Measurements from ENCODE around the gene DAB2IP.

DAB2IP gene

DNA sequence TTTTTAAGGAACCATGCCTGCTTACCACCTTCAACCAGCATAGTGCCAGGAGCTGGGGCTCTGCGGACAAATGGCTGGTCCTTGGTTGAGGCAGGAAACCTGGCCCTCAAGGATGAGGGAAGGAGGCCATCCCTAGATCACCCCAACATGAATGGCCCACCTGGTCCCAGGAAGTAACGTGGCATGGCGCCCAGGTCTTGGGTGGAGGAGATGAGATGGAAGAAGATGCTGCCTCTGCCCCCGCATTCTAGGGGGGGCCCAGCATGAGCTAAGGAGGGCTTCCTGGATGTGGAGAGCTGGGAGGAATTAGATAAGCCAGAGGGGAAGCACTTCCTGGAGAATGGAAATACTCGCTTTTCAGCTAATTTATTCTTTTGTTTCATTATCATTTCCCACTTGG lies 95.0 kb downstream of the DAB2IP start:
- no peak for ATAC-seq

DNA sequence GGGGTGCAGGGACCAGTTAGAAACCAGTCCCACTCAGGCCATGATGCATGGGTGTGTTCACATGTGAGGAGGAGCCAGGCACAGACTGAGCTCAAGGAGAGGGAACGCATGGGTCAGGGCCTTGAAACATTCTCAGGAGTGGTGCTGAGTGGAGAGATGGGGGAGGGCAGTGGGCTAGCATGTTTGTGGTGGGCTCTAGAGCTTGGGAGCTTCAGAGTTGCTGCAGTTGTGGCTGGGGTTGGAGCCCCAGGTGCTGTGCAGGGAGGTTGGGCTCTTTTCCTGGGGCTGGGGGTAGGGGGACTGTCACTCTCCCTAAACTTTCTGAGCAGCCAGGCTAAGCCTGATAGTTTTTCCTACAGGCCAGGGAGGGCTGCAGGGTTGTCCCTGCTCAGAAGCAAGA lies 95.4 kb downstream of the DAB2IP start:
- DNase-seq (no peak), ATAC-seq (no peak)

More for the DNA sequence above, 95.0 kb downstream of the DAB2IP start:
- no peak for DNase-seq

DNA sequence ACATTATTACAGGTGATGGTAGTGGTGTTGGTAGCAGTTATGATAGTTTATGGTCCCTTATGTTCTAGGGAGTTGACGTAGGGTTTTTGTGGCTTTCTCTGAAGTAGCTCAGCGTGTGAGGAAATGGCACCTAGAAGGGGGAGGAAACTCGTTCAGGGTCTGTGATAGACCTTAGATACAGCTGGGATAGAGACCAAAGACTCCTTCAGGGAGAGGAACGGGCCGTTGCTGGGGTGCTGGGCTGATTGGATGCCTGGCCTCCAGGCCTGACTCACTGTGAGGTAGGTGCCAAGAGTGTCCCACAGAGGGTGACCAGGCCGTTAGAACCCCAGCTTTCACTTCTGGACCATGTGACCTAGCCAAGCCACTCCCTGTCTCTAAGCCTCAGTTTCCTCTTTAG lies 96.6 kb downstream of the DAB2IP start:
- DNase-seq: no peak
- peak; percentile 19 for ATAC-seq

DNA sequence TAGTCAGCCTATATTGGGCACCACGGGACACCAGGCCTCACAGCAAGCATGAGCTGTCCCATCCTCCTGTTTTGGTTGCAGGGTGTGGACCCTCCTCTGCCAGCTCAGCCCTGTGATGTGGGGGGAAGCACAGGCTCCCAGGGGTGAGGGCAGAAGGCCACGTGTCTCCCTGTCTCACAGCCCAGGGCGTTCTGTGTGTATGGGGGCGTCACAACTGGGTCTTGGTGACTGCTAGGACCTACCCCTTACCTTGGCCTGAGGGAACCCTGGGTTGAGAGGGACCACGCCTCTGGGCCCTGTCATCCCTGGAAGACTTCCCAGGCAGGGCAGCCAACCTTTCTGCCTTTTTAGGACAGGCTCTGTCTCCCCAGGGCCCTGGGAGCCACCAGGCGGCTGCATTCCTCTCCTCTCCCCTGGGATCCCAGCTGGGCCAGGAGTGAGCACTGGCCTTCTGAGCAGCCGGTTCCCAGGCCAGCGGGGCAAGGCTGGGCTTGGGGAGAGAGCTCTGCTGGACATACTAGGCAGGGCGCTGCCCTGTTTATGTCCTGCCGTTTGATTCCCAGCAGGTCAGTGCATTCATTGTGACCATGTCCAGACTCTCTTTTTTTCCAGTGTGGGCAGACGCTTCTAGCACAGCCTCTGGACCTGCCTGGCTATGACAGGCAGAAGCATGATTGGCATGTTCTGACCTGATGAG lies 97.4 kb downstream of the DAB2IP start:
- DNase-seq: no peak
- ATAC-seq: peak; percentile 15

DNA sequence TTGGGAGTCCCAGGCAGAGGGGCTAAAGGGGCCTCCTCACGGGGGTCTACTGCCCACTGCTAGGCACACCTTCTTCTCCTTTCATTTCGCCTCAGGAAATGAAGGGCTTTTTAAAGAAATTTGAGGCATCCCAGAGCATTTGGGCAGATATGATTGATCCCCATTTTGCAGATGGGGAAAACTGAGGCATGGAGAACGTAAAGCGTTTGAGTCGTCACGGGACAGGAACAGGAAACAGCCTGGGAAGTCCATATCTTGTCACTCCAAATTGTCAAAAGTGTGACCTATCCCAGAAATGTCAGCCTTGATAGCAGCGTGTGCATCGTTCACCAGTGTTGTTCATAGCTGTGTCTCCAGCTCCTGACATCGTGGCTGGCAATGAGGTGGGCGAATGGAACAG lies 98.2 kb downstream of the DAB2IP start:
- DNase-seq: no peak
- no peak for ATAC-seq

DNA sequence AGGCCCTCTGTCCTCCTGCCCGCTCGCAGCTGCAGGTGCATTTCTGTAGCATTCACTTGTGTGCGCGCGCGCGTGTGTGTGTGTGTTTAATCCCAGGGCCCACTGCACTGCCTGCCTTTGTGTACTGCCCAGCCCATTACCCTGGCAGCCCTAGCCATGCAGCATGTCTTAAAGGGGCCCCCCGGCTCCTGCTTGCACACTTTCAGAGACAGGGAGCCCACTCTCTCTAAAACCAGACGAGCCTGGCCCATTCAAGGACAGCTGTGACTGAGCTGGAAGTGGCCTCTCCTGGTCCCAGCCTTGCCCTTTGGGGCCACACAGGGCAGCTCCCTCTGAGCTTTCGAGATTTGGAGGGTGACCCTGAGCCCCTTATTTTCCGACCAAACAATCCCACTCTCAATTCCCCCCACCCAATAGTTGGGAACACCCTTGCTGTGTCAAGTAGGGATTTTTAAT lies 98.9 kb downstream of the DAB2IP start:
- ATAC-seq: no peak
- no peak for DNase-seq

DNA sequence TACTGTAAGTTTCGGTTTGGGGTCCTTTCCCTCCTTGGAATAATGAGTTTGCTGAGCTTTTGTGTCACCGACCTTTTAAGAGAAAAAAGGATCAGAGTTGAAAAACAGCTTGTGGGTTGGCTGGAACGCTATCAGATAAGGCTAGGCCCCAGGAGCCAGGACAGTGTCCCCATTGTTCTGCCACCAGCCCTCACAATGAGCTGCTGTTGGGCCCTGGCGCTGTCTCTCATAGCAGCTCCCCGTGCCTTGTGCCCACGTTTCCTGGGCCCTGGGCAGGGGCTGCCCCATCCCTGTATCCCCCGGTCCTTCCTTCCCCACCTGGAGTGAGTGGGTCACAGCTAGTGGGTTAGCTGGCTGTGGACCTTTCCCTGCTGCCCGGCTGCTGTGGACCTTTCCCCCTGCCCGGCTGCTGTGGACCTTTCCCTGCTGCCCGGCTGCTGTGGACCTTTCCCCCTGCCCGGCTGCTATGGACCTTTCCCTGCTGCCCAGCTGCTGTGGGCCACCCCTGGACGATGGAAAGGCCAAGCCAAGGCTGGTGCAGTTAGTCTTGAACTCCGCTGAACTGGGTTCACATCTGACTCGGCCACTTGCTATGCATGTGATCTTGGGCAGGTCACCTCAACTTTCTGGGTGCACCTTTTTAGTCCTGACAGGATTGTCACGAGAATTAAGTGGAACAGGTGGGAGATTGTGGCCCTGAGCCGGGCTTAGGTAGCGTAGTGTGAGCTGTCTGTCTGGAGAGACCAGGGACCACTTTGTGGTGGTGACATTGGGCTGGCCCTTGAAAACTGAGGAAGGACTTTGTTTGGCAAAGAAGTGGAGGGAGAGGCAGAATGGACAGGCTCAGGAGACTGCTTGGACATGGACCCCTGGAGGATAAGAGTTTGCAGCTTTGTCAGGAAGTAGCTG lies 99.5 kb downstream of the DAB2IP start:
- ATAC-seq (no peak), DNase-seq (no peak)

DNA sequence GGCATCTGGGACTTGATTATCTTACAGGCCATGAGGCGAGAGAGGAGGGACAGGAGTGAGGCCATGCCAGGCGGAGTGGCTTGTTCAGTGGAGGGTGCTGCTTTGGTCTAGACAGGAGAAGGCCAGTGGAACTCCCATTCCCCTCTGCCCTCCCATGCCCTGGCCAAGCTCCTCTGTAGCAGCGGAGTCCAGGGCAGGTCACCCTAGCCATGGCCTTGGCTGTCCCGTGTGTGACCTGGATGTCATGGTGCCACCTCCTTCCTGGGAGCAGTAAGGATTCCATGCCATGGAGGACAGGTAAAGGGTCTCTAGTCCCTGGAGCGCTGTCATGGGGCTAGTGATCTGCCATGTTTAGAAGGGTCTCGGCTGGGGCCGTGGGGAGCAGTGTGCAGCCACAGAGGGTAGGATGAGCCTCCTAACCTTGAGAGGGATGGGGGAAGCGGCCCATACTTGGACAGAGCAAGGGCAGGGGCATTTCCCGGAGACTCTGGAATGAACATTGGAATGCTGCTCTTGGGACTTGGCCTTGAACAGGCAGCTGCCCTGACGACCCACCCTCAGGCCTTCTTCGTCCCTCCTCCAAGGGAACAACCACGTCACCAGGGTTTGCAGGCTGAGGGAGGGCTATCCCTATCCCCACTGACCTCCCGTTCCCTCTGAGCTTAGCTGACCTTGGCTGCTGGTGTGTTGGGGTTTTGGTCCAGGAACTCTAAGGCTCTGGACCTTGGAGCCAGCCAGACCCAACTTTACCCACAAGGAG lies 100.4 kb downstream of the DAB2IP start:
- ATAC-seq: no peak

DNA sequence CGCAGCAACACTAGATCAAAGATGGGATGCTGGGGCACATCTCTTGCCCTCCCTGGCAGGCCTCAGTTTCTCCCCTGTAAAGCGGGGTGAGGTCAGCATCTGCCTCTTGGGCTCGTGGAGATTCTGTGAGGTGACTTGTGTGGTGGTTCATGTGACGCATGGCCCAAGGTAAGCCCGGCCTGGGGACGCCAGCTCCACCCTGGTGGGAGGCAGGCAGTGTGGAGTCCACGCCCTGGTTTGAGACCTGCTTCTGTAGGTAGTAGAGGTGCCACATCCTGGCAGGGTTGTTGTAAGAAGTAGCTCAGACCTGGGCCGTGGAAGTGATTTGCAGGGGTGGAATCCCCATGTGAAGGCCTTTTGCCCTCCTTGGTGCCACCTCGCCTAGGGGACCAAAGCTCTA lies 101.5 kb downstream of the DAB2IP start:
- no peak for DNase-seq
- ATAC-seq: no peak

More for the DNA sequence above, 100.4 kb downstream of the DAB2IP start:
- no peak for DNase-seq

DNA sequence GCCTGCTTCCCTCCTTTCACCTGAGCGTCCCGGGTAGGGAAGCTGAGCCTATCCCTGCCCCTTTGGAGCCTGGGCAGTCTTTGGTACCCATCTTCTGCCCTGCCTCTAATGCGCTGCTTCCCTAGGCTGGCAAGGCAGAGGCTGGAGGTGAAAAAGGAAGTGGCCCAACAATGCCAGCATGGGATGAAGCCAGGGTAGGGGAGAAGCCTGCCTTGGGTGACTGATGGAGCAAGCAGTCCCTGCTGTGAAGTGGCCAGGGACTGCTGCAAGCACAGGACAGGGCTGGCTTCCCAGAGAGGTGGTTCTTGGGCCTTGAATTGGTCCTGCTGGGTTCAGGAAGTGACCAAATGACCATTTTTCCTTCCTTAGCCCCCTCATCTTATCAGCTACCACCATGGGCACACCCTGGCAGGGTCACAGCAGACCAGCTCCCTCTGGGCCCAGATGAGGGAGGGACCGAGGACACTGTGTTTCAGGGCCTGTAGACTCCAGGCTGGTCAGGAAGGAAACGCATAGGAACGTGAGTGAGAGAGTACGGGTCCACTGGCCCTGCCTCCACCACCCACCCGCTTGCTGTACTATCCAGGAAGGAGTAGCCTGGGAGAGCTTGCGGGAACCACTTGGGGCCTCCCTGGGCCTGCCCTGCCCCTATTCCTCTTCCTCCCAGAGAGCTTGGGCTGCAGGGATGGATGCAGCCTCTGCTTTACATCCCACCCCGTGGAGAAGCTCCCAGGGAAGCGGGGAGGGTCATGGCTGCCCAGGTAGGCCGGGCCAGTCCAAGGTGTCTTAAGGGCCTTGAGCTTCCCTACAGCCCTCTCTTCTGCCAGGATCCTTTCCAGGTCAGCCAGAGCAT lies 102.6 kb downstream of the DAB2IP start:
- no peak for ATAC-seq
- DNase-seq: no peak

DNA sequence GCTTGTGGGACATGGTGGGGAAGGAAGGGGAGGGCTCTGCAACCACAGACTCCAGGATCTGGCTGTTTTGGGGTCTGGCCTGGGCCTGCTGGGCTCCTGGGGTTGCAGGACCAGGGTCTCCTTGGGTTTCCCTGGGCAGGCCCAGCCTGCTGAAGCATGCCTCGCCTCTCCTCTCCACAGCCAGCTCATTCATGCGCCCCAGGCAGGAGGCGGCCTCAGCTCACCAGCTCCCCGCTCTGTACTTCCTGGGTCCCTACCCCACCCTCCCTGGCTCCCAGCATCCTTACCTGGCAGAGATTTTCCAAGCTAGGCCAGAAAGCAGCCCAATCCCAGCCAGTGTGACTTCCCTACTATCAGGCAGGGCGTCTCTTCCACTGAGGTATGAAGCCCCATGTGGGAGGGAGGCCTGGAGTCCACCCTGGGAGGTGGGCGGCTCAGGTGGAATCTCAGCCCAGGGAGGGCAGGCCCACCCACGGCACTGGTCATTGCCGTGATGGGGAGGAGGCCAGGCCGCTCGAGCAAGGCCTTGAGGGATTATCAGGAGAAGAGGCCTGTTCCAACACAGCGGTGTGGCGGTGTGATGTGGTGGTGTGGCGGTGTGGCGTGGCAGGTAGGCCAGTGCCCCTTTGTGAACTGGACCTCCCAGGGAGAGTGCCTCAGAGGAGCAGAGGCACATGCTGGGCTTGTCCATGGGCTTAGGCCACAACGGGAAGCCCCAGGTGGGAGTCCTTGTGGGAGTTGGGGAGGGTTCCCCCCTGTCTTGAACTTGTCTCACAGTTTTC lies 103.4 kb downstream of the DAB2IP start:
- ATAC-seq: no peak
- no peak for DNase-seq

DNA sequence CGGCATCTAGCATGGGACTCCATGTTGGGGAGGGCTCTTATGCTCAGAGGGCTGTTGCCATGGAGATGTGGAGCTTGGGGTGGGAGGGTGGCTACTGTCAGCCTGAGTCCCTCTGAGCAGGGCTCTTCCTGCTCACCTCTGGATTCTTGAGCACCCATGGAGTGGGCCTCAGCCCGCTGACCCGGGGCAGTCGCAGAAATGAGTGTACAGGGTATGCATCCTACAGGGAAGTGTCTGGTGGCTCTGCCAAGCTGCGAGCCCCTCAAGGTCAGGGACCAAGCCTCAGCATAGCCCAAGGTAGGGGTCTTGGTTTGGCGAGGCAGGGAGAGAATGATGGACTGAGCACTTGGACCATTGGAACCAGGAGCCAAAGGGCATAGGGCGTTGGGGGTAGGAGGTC lies 104.1 kb downstream of the DAB2IP start:
- DNase-seq (no peak), ATAC-seq (no peak)

DNA sequence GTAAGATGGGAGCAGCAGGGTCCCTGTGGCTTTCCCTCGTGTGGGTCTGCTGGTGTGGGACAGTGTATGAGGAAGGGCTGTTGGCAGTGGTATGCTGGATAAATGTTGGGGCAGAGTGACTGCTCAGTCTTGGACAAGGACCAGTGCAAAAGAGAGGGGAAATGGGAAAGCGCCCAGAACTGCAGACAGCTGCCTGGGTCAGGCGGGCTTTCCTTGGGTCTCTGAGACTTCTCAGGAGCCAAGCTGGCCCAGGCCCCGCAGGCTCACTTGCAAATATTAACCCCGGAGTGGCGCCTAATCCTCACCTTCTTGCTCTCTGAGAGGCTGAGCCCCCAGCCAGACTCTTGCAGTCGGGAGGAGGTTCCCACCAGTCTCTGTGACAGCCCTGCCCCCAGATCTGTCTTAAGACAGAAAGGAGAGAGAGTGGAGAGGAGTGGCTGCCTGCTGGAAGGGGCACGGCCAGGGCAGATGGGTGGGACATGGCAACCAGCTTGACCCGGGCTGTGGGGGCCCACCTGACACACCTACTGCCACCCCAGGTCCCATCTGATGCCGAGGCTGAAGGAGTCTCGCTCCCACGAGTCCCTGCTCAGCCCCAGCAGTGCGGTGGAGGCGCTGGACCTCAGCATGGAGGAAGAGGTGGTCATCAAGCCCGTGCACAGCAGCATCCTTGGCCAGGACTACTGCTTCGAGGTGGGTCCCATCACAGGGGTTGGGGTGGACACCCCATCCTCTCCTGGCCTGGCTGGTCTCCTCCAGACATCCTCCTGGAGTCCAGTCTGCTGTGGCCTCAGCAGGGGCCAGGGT lies 105.2 kb downstream of the DAB2IP start:
- DNase-seq (no peak), ATAC-seq (no peak)

DNA sequence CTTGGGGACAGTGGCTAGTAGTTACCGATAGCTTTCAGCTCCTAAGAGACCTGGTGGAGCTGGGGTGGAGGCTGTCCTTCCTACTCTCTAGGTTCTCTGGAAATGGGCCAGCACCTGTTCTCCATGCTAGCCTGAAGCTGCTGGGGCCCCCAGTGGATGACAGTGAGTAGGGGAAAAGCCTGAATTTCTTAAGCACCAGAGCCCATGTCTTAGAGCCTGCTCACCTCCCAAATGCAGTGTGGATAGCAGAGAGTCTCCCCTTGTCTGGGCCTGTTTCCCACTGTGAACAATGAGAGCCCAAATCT lies 105.8 kb downstream of the DAB2IP start:
- no peak for ATAC-seq
- no peak for DNase-seq

DNA sequence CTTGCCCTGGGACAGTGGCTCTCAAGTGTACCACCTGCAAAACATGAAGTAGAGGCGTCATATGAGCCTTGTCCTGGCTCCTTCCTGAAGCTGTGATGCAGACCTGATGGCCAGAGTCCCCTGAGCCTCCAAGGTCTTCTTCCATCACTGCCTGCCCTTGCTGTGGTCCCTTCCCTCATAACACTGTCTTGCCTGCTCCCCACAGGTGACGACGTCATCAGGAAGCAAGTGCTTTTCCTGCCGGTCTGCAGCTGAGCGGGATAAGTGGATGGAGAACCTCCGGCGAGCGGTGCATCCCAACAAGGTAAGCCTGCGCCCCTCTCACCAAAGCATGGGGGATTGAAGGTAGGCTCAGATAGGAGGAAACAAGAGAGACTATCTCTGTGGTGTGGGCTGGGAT lies 107.3 kb downstream of the DAB2IP start:
- DNase-seq (no peak), ATAC-seq (no peak)

DNA sequence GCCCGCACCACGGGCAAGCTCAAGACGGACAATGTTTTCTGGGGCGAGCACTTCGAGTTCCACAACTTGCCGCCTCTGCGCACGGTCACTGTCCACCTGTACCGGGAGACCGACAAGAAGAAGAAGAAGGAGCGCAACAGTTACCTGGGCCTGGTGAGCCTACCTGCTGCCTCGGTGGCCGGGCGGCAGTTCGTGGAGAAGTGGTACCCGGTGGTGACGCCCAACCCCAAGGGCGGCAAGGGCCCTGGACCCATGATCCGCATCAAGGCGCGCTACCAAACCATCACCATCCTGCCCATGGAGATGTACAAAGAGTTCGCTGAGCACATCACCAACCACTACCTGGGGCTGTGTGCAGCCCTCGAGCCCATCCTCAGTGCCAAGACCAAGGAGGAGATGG lies 108.6 kb downstream of the DAB2IP start:
- no peak for DNase-seq
- no peak for ATAC-seq

DNA sequence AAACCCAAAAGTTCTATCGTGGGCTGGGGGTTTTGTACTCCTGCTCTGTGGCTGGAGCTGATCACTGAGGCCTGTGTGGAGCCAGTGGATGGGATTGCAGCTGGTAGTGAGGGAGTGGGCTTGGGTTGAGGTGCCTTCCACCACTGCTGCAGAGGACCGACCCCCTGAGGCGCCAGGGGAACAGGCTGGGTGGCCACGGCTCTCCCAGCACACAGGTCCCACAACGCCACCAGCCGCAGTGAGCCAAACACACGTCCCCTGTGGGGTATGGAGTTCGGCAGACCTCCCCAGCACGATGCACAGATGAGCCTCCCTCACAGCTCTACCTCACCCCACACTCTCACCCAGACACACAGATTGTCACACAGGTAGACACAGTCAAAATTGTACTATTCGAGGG lies 109.1 kb downstream of the DAB2IP start:
- no peak for ATAC-seq

DNA sequence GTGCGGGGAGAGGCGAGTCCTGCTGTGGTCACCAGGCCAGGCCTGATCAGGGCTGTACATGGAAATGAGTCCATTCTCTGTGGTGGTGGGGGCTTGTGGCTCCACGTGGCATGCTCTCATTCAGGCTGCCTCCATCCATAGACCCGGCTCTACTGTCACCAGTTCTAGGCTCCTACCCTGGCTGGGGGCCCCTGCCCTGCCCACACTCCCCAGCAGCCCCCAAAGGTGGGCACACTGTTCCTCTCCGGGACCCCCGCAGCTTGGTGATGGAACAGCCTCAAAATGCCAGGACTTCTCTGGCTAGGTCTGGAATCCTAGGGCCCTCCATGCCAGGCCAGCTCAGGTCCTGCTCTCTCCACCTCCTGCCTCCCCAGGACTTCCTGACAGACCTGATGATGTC lies 111.7 kb downstream of the DAB2IP start:
- ATAC-seq: no peak
- DNase-seq: no peak

More for the DNA sequence above, 109.1 kb downstream of the DAB2IP start:
- no peak for DNase-seq

DNA sequence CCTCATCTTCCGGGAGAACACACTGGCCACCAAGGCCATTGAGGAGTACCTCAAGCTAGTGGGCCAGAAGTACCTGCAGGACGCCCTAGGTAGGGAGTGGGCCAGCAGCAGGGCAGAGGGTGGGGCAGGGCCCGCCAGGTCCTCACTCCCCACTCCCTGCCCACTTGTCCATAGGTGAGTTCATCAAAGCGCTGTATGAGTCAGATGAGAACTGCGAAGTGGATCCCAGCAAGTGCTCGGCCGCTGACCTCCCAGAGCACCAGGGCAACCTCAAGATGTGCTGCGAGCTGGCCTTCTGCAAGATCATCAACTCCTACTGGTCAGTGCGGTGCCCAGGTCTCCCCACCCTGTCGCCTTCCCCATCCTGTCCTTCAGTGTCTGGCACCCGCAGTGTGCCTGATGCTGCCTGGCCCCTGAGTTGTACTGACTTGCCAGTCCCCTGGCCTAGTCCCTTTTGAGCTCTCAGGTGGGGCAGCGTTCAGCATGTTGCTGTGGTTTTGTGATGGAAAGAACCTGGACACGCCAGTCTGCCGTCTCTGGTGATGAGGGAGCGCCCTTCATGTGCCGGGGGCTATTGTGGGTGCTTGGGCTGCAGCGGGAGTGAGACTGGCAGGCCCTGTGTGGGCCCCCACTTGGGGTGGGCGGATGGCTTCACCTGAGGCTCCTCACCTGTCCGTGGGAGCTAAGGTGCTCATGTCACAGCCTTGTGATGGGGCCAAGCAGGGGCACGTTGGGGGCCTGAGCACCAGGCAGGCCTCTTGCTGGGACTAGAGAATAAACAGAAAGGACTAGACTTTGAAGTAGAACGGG lies 112.3 kb downstream of the DAB2IP start:
- no peak for DNase-seq
- ATAC-seq: no peak

DNA sequence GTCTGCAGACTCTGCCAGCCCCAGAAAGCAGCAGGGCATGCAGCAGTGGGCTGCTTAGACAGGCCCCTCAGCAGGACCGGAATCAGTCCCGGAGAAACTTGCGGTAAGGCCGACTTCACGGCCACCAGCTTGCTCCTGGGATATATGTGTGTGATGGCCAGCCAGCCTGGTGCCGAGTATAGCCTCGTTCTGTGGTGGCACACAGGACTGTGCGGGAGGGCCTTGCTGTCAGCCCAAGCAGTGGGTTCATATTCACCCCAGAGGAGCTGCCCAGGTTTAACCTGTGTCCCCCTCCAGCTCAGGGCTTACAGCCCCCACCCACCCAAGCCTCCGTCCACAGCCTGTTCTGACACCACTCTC lies 112.9 kb downstream of the DAB2IP start:
- no peak for ATAC-seq
- no peak for DNase-seq

Data from stimulated activated naive CD8-positive, alpha-beta T cell treated with anti-CD3 and anti-CD28 coated beads, Interleukin-15, Interleukin-2, amounts not matched to agents 100 U/mL and 50 U/mL, for 24 hours (primary cell).